BE2C (cell line): ENCODE results near the gene TAPBPL.

Source experiments
- DNase-seq: peaks from one replicate; pipeline ENCODE4 v3.0.0-alpha.2; 2020
- H3K27me3 ChIP-seq: fragments of 250-450 bp; sonication (Bioruptor Pico); 2 replicates; pipeline ENCODE4 v1.5.1; 2020; ENCODE audit warnings: mild to moderate bottlenecking
- H3K36me3 ChIP-seq: fragments of 250-450 bp; sonication (Bioruptor Pico); 2 replicates; pipeline ENCODE4 v1.5.1; 2020; ENCODE audit warnings: mild to moderate bottlenecking
- H3K4me1 ChIP-seq: fragments of 250-450 bp; sonication (Bioruptor Pico); 2 replicates; pipeline ENCODE4 v1.5.1; 2020
- H3K4me3 ChIP-seq: 2 replicates; pipeline ENCODE4 v1.5.1; 2011; ENCODE audit warnings: low read depth, low read length
- H3K9me3 ChIP-seq: fragments of 250-450 bp; sonication (Bioruptor Pico); 2 replicates; pipeline ENCODE4 v1.5.1; 2020
- TF ChIP-seq, protein P1 (sequence below): IDR thresholded peaks from 2 replicates; pipeline ENCODE4 v1.5.1; 2012; ENCODE audit warnings: mild to moderate bottlenecking, low read depth, low read length

The TAPBPL gene

GRCh38 chr12:6442836-6443235 lies 9.0 kb upstream of the TAPBPL start:
- Histone ChIP-seq H3K4me3 (no peak overlapping the region), H3K4me1 (no peaks in the 10 kb centered on the region), H3K9me3 (no peaks in the 10 kb centered on the region), H3K27me3 (no peaks in the 10 kb centered on the region), H3K36me3 (no peaks in the 10 kb centered on the region; the same call in 1 of the 2 replicates)
- DNase-seq: no peak
- TF ChIP-seq, protein P1, sequence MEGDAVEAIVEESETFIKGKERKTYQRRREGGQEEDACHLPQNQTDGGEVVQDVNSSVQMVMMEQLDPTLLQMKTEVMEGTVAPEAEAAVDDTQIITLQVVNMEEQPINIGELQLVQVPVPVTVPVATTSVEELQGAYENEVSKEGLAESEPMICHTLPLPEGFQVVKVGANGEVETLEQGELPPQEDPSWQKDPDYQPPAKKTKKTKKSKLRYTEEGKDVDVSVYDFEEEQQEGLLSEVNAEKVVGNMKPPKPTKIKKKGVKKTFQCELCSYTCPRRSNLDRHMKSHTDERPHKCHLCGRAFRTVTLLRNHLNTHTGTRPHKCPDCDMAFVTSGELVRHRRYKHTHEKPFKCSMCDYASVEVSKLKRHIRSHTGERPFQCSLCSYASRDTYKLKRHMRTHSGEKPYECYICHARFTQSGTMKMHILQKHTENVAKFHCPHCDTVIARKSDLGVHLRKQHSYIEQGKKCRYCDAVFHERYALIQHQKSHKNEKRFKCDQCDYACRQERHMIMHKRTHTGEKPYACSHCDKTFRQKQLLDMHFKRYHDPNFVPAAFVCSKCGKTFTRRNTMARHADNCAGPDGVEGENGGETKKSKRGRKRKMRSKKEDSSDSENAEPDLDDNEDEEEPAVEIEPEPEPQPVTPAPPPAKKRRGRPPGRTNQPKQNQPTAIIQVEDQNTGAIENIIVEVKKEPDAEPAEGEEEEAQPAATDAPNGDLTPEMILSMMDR: no peak

DNA sequence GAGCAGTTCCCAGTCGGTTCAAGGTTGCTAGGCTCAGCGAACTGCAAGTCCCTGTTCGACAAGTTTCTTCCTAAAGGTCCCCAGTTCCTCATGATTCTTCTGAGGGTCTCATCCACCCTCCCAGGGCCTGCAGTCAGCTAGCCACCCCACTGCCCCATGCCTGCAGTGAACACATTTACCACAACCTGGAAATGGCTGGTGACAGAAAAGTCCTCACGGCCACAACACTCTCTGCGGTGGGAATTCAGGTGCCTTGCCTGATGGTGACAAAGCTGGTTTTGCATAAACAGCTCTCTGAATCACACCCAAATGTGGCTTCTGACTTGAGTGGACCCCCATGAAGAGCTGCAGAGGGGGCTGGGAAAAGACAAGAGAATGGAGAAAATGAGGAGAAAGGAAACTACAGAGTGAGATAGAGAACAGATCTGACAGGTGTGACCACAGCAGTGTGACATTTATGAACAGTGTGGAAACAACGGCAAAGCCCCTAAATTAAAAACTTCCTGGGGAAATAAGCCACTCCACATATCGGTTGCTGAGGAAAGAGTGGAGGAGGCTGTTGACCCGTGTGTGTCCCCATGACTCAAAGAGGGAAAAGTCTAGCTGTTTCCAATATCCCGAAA lies 8.4 kb upstream of the TAPBPL start:
- TF ChIP-seq, protein P1: no peak
- no peaks in the 10 kb centered on the region; the same call in 1 of the 2 replicates for H3K36me3 ChIP-seq
- no peaks in the 10 kb centered on the region for H3K9me3 ChIP-seq
- H3K27me3 ChIP-seq: no peaks in the 10 kb centered on the region
- DNase-seq: no peak
- H3K4me3 ChIP-seq: no peak overlapping the region
- H3K4me1 ChIP-seq: no peaks in the 10 kb centered on the region

GRCh38 chr12:6444031-6444430 lies 7.8 kb upstream of the TAPBPL start:
- H3K4me3 ChIP-seq: no peak overlapping the region
- no peaks in the 10 kb centered on the region; the same call in 1 of the 2 replicates for H3K36me3 ChIP-seq
- H3K27me3 ChIP-seq: no peaks in the 10 kb centered on the region
- DNase-seq: no peak
- H3K4me1 ChIP-seq: no peaks in the 10 kb centered on the region
- TF ChIP-seq, protein P1: no peak
- no peaks in the 10 kb centered on the region for H3K9me3 ChIP-seq

DNA sequence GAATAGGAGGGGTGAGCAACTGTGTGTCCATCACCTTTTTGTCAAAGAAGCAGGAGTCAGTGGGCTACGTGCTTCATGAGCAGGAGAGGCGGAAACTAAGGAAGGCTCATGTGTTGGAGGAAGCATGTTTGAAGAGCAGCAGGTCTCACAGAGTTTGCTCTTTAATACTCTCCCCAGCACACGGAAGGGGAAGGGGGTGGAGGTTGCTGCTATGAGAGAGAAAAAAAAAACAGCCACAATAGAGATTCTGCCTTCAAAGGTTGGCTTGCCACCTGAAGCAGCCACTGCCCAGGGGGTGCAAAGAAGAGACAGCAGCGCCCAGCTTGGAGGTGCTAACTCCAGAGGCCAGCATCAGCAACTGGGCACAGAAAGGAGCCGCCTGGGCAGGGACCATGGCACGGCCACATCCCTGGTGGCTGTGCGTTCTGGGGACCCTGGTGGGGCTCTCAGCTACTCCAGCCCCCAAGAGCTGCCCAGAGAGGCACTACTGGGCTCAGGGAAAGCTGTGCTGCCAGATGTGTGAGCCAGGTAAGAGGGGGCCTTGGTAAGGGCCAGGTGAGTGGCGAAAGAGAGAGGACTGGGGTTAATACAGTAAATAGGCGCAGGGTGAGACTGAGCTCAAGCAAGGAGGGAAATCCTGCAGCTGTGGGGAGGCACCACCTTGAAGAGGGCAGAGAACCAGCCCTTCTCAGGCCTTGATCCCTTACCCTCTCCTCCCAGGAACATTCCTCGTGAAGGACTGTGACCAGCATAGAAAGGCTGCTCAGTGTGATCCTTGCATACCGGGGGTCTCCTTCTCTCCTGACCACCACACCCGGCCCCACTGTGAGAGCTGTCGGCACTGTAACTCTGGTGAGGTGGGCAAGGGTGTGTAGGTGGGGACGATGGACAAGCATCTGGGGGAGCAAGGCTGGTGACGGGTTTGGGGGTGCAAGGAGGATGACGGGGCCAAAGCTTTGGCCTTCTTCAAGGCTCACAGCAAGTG lies 6.8 kb upstream of the TAPBPL start, which contains the start of gene CD27:
CD27 (plus strand) TSS at position 252 of the 985 bp plus-strand sequence; CDS start at position 393, 141 bp downstream.
- Histone ChIP-seq H3K36me3 (no peaks in the 10 kb centered on the region; the same call in 1 of the 2 replicates), H3K27me3 (no peaks in the 10 kb centered on the region), H3K9me3 (no peaks in the 10 kb centered on the region), H3K4me3 (no peak within 1 kb of the TSS), H3K4me1 (no peaks in the 10 kb centered on the region)
- no peak for DNase-seq
- TF ChIP-seq, protein P1: no peak

DNA sequence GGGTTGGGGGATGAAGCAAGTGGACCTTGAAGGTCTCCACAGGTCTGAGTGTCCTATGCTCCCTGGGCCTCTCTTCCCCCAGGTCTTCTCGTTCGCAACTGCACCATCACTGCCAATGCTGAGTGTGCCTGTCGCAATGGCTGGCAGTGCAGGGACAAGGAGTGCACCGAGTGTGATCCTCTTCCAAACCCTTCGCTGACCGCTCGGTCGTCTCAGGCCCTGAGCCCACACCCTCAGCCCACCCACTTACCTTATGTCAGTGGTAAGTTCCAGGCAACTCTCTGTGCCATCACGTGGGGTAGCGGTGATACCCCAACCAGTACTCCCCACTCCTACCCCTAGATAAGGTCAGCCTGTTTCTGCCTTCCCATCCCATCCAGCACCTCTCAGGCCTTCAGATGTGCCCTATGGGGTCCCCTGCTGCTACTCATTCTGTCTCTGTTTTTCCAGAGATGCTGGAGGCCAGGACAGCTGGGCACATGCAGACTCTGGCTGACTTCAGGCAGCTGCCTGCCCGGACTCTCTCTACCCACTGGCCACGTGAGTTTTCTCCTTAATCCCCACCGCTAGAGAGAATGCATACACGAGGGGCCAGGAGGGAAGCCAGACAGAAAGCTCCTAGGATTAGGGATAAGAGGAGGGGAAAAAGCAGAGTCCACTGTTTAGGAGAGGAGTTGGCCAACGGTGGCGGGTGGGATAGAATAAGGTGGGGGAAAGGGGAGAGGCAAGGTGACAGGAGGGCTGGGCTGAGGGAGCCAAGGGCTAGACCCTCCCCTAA lies 1.6 kb upstream of the TAPBPL start:
- H3K36me3 ChIP-seq: no peaks in the 10 kb centered on the region; the same call in 1 of the 2 replicates
- H3K9me3 ChIP-seq: no peaks in the 10 kb centered on the region
- H3K4me1 ChIP-seq: peaks cover 12% of the 10 kb centered on the region
- H3K4me3 ChIP-seq: peak overlapping the region; percentile 91
- TF ChIP-seq, protein P1: no peak
- H3K27me3 ChIP-seq: no peaks in the 10 kb centered on the region
- DNase-seq: no peak
